ENCODE data around the gene GRIA3.
A peak's percentile ranks its signal among the peaks of the same experiment; 100 is the strongest.

Gene GRIA3

DNA sequence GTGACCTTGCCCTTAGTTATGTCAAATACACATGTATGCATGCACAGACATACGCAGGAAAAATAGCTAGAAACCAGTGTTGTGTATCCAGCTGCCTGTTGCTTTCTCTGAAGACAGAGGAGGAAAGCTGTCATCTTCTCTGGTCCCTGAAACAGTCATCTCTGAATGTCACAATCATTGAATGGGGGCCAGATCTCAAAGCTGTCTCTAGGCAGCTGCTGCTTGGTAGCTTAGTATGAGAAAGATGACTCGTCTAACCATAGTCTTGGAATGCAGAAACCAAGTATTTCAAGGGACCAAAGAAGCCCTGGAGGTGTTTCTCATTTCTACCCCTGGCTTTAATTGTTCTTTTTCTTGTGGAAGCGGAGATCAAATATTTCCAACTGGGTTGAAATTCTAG, 4.0 kb downstream of the GRIA3 start:
- H3K4me3 ChIP-seq (ENCODE audit: low read length) = no peak overlapping the region

DNA sequence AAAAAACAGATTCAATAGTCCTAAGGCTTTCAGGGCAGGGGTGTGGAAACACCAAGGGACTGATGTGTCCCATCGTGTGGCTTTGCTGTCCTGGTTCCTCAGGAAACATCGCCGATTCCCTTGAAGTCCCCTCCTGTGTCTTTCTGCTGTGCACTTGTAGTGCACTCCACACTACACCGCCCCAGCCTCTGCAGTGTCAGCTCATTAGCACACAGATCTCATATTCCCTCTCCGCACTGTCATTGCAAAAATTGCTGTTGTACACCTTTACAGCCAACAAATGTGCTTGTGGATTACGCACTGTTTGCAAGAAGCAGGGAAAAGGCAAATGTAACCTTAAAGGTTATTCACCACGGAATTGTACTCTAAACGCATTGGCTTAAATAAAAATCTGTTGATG, 5.3 kb downstream of the GRIA3 start:
- H3K4me3 ChIP-seq (ENCODE audit: low read length) = no peak overlapping the region
- DNase-seq (ENCODE audit: low read depth, low spot score) = no peak

More for the DNA sequence above, 4.0 kb downstream of the GRIA3 start:
- DNase-seq (ENCODE audit: low read depth, low spot score) = no peak

- no peak overlapping the region for H3K4me3 ChIP-seq (ENCODE audit: low read length)
- no peak for DNase-seq (ENCODE audit: low read depth, low spot score)
Observed at GRCh38 chrX:123190096-123190495, 6.0 kb downstream of the GRIA3 start.

- DNase-seq (ENCODE audit: low read depth, low spot score) = no peak
- H3K4me3 ChIP-seq (ENCODE audit: low read length) = no peak overlapping the region
Observed at GRCh38 chrX:123193101-123193500, 9.0 kb downstream of the GRIA3 start.

DNA sequence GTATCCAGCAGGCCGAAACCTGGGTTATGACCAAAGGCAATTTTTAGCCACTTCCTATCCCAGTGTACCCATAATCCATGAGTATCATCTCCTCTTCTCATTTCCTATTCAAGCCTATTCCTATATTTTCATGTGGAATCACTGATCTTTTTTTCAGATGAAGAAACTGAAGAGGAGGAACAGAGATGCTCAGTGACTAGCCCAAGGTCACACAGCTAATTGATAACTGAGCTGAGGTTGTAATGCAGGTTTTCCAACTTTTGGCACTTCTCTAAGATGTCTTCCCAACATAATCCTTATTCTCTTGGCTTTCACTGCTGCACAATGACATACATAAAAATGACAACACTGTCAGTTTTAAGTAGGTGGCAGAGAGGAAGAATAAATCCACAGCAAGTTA, 15.3 kb downstream of the GRIA3 start:
- no peak for DNase-seq (ENCODE audit: low read depth, low spot score)
- no peak overlapping the region for H3K4me3 ChIP-seq (ENCODE audit: low read length)

- no peak overlapping the region for H3K4me3 ChIP-seq (ENCODE audit: low read length)
- no peak for DNase-seq (ENCODE audit: low read depth, low spot score)
Observed at GRCh38 chrX:123201720-123202119, 17.6 kb downstream of the GRIA3 start.

DNA sequence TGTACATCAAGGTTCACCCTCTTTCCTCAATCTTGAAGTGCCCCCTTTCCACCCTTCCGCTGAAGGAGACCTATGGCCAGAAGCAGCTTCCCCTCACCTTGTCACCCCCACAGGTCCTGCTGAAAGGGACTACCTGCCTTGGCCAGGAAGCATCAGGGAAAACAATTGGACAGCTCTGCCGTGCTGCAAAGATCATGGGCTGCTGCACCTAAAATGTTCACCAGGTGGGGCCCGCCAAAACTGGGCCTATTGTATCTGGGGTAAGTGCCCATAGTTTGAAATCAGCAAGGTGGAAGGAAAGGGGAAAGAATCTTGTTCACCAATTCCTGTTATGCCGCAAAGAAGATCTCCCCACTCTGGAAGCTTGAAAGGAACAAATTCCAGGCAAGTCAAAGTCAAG, 18.4 kb downstream of the GRIA3 start:
- H3K4me3 ChIP-seq (ENCODE audit: low read length) = no peak overlapping the region
- DNase-seq (ENCODE audit: low read depth, low spot score) = no peak

DNA sequence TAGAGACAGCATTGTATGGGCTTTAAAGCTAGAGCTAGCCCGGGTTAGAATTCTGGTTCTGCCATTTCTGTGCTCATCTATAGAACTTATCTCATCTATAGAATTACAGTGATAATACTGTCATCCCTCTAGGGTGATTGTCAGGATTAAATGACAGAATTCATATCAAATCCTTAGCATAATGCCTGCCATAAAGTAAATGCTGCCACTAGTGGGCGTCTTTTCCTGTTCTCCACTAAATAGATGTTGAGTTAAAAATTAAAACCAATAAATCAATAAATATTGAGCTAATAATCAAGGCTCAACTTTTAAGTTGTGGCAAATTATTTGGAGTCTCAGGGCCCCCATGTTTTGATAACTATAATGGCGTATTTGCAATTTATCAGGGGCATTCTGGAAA, 19.7 kb downstream of the GRIA3 start:
- no peak for DNase-seq (ENCODE audit: low read depth, low spot score)
- no peak overlapping the region for H3K4me3 ChIP-seq (ENCODE audit: low read length)

- DNase-seq (ENCODE audit: low read depth, low spot score) = no peak
- no peak overlapping the region for H3K4me3 ChIP-seq (ENCODE audit: low read length)
Observed at GRCh38 chrX:123206176-123206575, 22.1 kb downstream of the GRIA3 start.

- H3K4me3 ChIP-seq (ENCODE audit: low read length) = no peak overlapping the region
- no peak for DNase-seq (ENCODE audit: low read depth, low spot score)
Observed at GRCh38 chrX:123210252-123210651, 26.2 kb downstream of the GRIA3 start.

GRCh38 chrX:123215397-123216089, 31.5 kb downstream of the GRIA3 start:
- no peak overlapping the region for H3K4me3 ChIP-seq (ENCODE audit: low read length)

DNA sequence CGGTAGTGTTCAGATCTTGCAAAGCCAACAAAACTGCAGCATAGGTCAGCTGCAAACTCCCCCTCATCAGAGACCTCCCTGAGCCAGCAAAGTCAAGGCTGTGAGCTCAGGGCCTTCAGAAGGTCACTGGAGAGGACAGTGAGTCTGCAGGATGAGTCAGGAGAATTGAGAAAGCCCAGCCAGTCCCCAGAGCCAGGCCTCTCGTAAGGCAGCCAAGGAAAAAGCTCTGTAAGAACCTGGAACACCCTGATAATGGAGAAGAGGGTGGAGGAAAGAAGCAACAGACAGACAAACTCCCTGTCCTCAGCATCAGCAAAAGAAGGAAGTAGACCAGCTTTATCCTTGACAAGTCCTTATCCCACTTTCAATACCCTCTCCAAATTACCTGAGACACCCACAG, 33.0 kb downstream of the GRIA3 start:
- no peak overlapping the region for H3K4me3 ChIP-seq (ENCODE audit: low read length)
- no peak for DNase-seq (ENCODE audit: low read depth, low spot score)

More at GRCh38 chrX:123215397-123216089, 31.5 kb downstream of the GRIA3 start:
- no peak for DNase-seq (ENCODE audit: low read depth, low spot score)

GRCh38 chrX:123217728-123218127, 33.6 kb downstream of the GRIA3 start:
- DNase-seq (ENCODE audit: low read depth, low spot score) = peak; percentile 28
- no peak overlapping the region for H3K4me3 ChIP-seq (ENCODE audit: low read length)

GRCh38 chrX:123219916-123220315, 35.8 kb downstream of the GRIA3 start:
- no peak overlapping the region for H3K4me3 ChIP-seq (ENCODE audit: low read length)
- no peak for DNase-seq (ENCODE audit: low read depth, low spot score)

- DNase-seq (ENCODE audit: low read depth, low spot score) = no peak
- H3K4me3 ChIP-seq (ENCODE audit: low read length) = no peak overlapping the region
Observed at GRCh38 chrX:123222920-123223319, 38.8 kb downstream of the GRIA3 start.

GRCh38 chrX:123223409-123223808, 39.3 kb downstream of the GRIA3 start:
- H3K4me3 ChIP-seq (ENCODE audit: low read length) = no peak overlapping the region
- DNase-seq (ENCODE audit: low read depth, low spot score) = no peak

DNA sequence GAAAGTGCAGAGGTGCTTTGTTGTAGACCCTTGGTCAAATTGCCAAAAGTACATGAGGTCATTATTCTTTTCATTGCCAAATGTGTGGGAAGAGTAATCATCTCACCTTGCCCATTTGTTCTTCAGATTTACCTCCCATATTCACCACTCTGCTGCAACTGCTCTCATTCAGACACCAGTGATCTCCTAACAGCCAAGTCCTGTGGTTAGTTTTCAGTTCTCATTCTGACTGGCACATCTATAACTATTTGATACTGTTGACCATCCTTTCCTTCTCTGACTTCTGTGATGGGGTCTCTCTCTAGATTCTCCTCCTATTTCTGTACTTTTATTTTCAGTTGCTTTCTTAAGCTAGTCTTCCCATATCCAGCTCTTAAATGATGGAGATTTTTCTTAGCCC, 39.8 kb downstream of the GRIA3 start:
- H3K4me3 ChIP-seq (ENCODE audit: low read length) = no peak overlapping the region
- no peak for DNase-seq (ENCODE audit: low read depth, low spot score)

- no peak for DNase-seq (ENCODE audit: low read depth, low spot score)
- no peak overlapping the region for H3K4me3 ChIP-seq (ENCODE audit: low read length)
Observed at GRCh38 chrX:123230798-123231197, 46.7 kb downstream of the GRIA3 start.

DNA sequence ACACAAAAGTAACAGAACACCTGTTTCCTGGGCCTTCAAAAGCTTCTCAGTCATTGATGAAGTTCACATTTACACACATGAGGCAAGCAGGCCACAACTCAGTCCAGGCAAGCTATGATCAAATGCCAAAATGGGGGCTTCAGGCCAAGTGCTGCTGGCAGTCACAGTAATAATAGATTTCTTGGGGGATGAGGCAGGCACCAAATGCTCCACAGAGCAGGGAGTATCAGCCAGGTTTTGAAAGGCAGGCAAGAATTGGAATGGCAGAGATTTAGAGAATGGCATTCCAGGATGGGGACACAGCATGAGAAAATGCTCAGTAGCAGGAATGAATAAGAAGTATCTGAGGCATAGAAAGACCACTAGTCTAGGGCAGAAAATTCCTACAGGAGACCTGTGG, 52.8 kb downstream of the GRIA3 start:
- DNase-seq (ENCODE audit: low read depth, low spot score) = no peak
- no peak overlapping the region for H3K4me3 ChIP-seq (ENCODE audit: low read length)

DNA sequence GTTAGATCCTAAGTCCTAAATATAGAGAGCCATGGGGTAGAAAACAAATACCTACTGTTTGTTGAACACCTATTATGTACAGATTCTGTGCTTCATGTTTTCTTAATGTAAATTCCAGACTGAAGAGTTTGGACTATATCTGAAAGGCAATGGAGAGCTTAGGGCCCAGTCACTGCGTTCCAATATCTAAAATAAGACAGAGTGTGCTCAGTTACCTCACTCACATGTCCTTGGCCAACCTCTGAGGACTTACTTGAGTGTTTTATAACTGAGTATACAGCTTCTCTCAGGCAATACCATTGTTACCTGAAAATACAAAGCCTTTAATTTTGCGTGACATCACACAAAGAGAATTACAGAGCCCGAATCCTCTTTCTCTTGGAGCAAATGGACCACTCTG, 53.2 kb downstream of the GRIA3 start:
- no peak overlapping the region for H3K4me3 ChIP-seq (ENCODE audit: low read length)
- no peak for DNase-seq (ENCODE audit: low read depth, low spot score)

GRCh38 chrX:123254457-123254856, 70.4 kb downstream of the GRIA3 start:
- DNase-seq (ENCODE audit: low read depth, low spot score) = no peak
- H3K4me3 ChIP-seq (ENCODE audit: low read length) = no peak overlapping the region
